ENCODE data around the gene CCDC159. TPM values are rescaled to one million over a fixed set of nuclear protein-coding genes. Genes with fewer than 3 reads are reported as not detected.

The CCDC159 gene
- total and polyA plus RNA-seq, 2 of the 13 experiments (the other 11 are each of a cell fraction or from before 2014, with no cell fraction given): 1.7 to 6.3 TPM

GRCh38 chr19:11374433-11375142, 28.3 kb downstream of the CCDC159 start, which contains the start of gene SWSAP1 (continued):
- TF ChIP-seq, protein P1, sequence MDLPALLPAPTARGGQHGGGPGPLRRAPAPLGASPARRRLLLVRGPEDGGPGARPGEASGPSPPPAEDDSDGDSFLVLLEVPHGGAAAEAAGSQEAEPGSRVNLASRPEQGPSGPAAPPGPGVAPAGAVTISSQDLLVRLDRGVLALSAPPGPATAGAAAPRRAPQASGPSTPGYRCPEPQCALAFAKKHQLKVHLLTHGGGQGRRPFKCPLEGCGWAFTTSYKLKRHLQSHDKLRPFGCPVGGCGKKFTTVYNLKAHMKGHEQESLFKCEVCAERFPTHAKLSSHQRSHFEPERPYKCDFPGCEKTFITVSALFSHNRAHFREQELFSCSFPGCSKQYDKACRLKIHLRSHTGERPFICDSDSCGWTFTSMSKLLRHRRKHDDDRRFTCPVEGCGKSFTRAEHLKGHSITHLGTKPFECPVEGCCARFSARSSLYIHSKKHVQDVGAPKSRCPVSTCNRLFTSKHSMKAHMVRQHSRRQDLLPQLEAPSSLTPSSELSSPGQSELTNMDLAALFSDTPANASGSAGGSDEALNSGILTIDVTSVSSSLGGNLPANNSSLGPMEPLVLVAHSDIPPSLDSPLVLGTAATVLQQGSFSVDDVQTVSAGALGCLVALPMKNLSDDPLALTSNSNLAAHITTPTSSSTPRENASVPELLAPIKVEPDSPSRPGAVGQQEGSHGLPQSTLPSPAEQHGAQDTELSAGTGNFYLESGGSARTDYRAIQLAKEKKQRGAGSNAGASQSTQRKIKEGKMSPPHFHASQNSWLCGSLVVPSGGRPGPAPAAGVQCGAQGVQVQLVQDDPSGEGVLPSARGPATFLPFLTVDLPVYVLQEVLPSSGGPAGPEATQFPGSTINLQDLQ (CRISPR knock-in tag; IDR thresholded peaks at IDR 0.05): no peak
- no peak for TF ChIP-seq RARG (CRISPR knock-in tag; IDR thresholded peaks at IDR 0.05; ENCODE audit: low read depth)
- no peak for TF ChIP-seq MTF1 (CRISPR knock-in tag; IDR thresholded peaks at IDR 0.05)
- TF ChIP-seq SP140L (CRISPR knock-in tag; IDR thresholded peaks at IDR 0.05; ENCODE audit: borderline replicate concordance): no peak; the same call in 1 of the 2 replicates
- peak; percentile 88 for TF ChIP-seq IKZF4 (CRISPR knock-in tag; IDR thresholded peaks at IDR 0.05; ENCODE audit: borderline replicate concordance, low read depth, not compliant biosample characterization)
- TF ChIP-seq FOXK1 (CRISPR knock-in tag; IDR thresholded peaks at IDR 0.05; ENCODE audit: borderline replicate concordance, low read depth): peak; percentile 74; the same call in 1 of the 2 replicates
- no peak for TF ChIP-seq ZNF616 (CRISPR knock-in tag; IDR thresholded peaks at IDR 0.05; ENCODE audit: low read depth)
- TF ChIP-seq AKNA (CRISPR knock-in tag; IDR thresholded peaks at IDR 0.05; ENCODE audit: borderline replicate concordance): no peak
- no peak for TF ChIP-seq MAFK (conservative IDR thresholded peaks at IDR 0.05 in 1 of 2, IDR thresholded peaks at IDR 0.05 in 1 of 2; ENCODE audit: low read length in 2 of 2)
- no peak for TF ChIP-seq RBM39 (IDR thresholded peaks at IDR 0.05; ENCODE audit: low read depth, low read length, poor library complexity, severe bottlenecking)
- no peak for TF ChIP-seq NFRKB (IDR thresholded peaks at IDR 0.05)
- TF ChIP-seq ZNF160 (CRISPR knock-in tag; IDR thresholded peaks at IDR 0.05): 0 out of 2 replicates have a peak, but pooled peaks have one; percentile 43
- TF ChIP-seq, protein P2, sequence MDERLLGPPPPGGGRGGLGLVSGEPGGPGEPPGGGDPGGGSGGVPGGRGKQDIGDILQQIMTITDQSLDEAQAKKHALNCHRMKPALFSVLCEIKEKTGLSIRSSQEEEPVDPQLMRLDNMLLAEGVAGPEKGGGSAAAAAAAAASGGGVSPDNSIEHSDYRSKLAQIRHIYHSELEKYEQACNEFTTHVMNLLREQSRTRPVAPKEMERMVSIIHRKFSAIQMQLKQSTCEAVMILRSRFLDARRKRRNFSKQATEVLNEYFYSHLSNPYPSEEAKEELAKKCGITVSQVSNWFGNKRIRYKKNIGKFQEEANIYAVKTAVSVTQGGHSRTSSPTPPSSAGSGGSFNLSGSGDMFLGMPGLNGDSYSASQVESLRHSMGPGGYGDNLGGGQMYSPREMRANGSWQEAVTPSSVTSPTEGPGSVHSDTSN (CRISPR knock-in tag; IDR thresholded peaks at IDR 0.05): peak; percentile 90
- TF ChIP-seq ZBTB8A (CRISPR knock-in tag; IDR thresholded peaks at IDR 0.05; ENCODE audit: borderline replicate concordance, low read depth): no peak
- peak; percentile 87 for TF ChIP-seq SRSF1 (optimal IDR thresholded peaks at IDR 0.05; ENCODE audit: low read depth, low read length)
- peak; percentile 91 for TF ChIP-seq SP4 (CRISPR knock-in tag; IDR thresholded peaks at IDR 0.05)
- peak; percentile 73; the same call in 1 of the 2 replicates for TF ChIP-seq CEBPG (CRISPR knock-in tag; IDR thresholded peaks at IDR 0.05)
- no peak for TF ChIP-seq RCOR2 (CRISPR knock-in tag; IDR thresholded peaks at IDR 0.05)
- no peak for TF ChIP-seq ZNF619 (CRISPR knock-in tag; IDR thresholded peaks at IDR 0.05)
- TF ChIP-seq, protein P3, sequence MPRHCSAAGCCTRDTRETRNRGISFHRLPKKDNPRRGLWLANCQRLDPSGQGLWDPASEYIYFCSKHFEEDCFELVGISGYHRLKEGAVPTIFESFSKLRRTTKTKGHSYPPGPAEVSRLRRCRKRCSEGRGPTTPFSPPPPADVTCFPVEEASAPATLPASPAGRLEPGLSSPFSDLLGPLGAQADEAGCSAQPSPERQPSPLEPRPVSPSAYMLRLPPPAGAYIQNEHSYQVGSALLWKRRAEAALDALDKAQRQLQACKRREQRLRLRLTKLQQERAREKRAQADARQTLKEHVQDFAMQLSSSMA (CRISPR knock-in tag; IDR thresholded peaks at IDR 0.05): peak; percentile 98
- no peak for TF ChIP-seq ZNF674 (CRISPR knock-in tag; IDR thresholded peaks at IDR 0.05; ENCODE audit: low read depth)
